ENCODE measurements around the gene R3HDM2. TPM values are rescaled to one million over a fixed set of nuclear protein-coding genes. Genes with fewer than 3 reads are reported as not detected.
"Not testable (repeated sequence)": the region's sequence is repeated elsewhere in the genome, so short reads cannot be mapped to it uniquely, and the experiment has no call there.

The R3HDM2 gene
- total RNA-seq, 2 experiments from 2014 or later = 25.8 to 47.2 TPM

GRCh38 chr12:57368349-57369095, 62.3 kb downstream of the R3HDM2 start:
- ChIA-PET POLR2A (interaction anchor here (0.6 to 0.7 kb wide), 2 partner anchors 23 to 31 kb away, joined by 3 to 5 read pairs; no protein-coding TSS in a partner anchor), CTCF (ENCODE audit: unreplicated experiment) (no interaction called here)
- no peaks in the 10 kb centered on the region for H3K79me2 ChIP-seq (ENCODE audit: insufficient read depth, low read depth, low read length)

GRCh38 chr12:57367121-57367520, 63.7 kb downstream of the R3HDM2 start:
- H3K4me2 ChIP-seq (ENCODE audit: low read length) = no peak overlapping the region
- H3K79me2 ChIP-seq (ENCODE audit: insufficient read depth, low read depth, low read length) = no peaks in the 10 kb centered on the region
- no peaks in the 10 kb centered on the region for H3K4me1 ChIP-seq (ENCODE audit: insufficient read depth, low read length, poor library complexity, severe bottlenecking)
- no peak overlapping the region for H3K4me3 ChIP-seq (ENCODE audit: low read depth, low read length, poor library complexity, severe bottlenecking)
- POLR2A ChIA-PET = interaction anchor here (0.6 to 1.1 kb wide), 3 partner anchors 14 to 27 kb away, joined by 3 read pairs; no protein-coding TSS in a partner anchor
- no peaks in the 10 kb centered on the region for H3K9me2 ChIP-seq (ENCODE audit: insufficient read depth, low read length)
- no peaks in the 10 kb centered on the region for H4K20me1 ChIP-seq (ENCODE audit: insufficient read depth, low read length)
- H3K27ac ChIP-seq (ENCODE audit: low read depth, low read length, poor library complexity, severe bottlenecking) = no peak overlapping the region
- no peaks in the 10 kb centered on the region for H3K9me3 ChIP-seq (ENCODE audit: low read length)
- intact Hi-C loops (cut with micrococcal nuclease; ENCODE audit: unreplicated experiment) = no loop called here
- TF ChIP-seq CTCF (conservative IDR thresholded peaks at IDR 0.05; ENCODE audit: low read length) (no peak), EZH2phosphoT487 (IDR thresholded peaks at IDR 0.05; ENCODE audit: borderline replicate concordance, low read depth, low read length) (no peak)
- no TSS peak for BruUV-seq (replicated peaks)
- no peak overlapping the region for H2AFZ ChIP-seq (ENCODE audit: low read length)
- CTCF ChIA-PET (ENCODE audit: unreplicated experiment) = no interaction called here
- H3K36me3 ChIP-seq (ENCODE audit: insufficient read depth, low read length) = peaks cover 19% of the 10 kb centered on the region
- DNase-seq (ENCODE audit: low spot score) = no peak

More at GRCh38 chr12:57368349-57369095, 62.3 kb downstream of the R3HDM2 start:
- DNase-seq (ENCODE audit: low spot score) = no peak
- Histone ChIP-seq H3K27ac (ENCODE audit: low read depth, low read length, poor library complexity, severe bottlenecking) (no peak overlapping the region), H4K20me1 (ENCODE audit: insufficient read depth, low read length) (no peaks in the 10 kb centered on the region), H3K9me3 (ENCODE audit: low read length) (no peaks in the 10 kb centered on the region), H2AFZ (ENCODE audit: low read length) (no peak overlapping the region), H3K36me3 (ENCODE audit: insufficient read depth, low read length) (peaks cover 19% of the 10 kb centered on the region), H3K4me2 (ENCODE audit: low read length) (no peak overlapping the region), H3K4me1 (ENCODE audit: insufficient read depth, low read length, poor library complexity, severe bottlenecking) (no peaks in the 10 kb centered on the region), H3K9me2 (ENCODE audit: insufficient read depth, low read length) (no peaks in the 10 kb centered on the region), H3K4me3 (ENCODE audit: low read depth, low read length, poor library complexity, severe bottlenecking) (no peak overlapping the region)
- intact Hi-C loops (cut with micrococcal nuclease; ENCODE audit: unreplicated experiment) = no loop called here
- no TSS peak for BruUV-seq (replicated peaks)
- TF ChIP-seq CTCF (conservative IDR thresholded peaks at IDR 0.05; ENCODE audit: low read length) (no peak), EZH2phosphoT487 (IDR thresholded peaks at IDR 0.05; ENCODE audit: borderline replicate concordance, low read depth, low read length) (no peak)

GRCh38 chr12:57366315-57366714, 64.5 kb downstream of the R3HDM2 start:
- Histone ChIP-seq H4K20me1 (ENCODE audit: insufficient read depth, low read length) (no peaks in the 10 kb centered on the region), H3K9me2 (ENCODE audit: insufficient read depth, low read length) (no peaks in the 10 kb centered on the region), H3K4me1 (ENCODE audit: insufficient read depth, low read length, poor library complexity, severe bottlenecking) (no peaks in the 10 kb centered on the region), H3K4me2 (ENCODE audit: low read length) (no peak overlapping the region), H3K4me3 (ENCODE audit: low read depth, low read length, poor library complexity, severe bottlenecking) (no peak overlapping the region), H3K36me3 (ENCODE audit: insufficient read depth, low read length) (peaks cover 19% of the 10 kb centered on the region), H3K9me3 (ENCODE audit: low read length) (no peaks in the 10 kb centered on the region), H3K79me2 (ENCODE audit: insufficient read depth, low read depth, low read length) (no peaks in the 10 kb centered on the region), H2AFZ (ENCODE audit: low read length) (no peak overlapping the region), H3K27ac (ENCODE audit: low read depth, low read length, poor library complexity, severe bottlenecking) (no peak overlapping the region)
- BruUV-seq (replicated peaks) = no TSS peak
- DNase-seq (ENCODE audit: low spot score) = no peak
- ChIA-PET POLR2A (interaction anchor here (0.6 kb wide), 2 partner anchors 26 to 59 kb away, joined by 3 to 4 read pairs; no protein-coding TSS in a partner anchor), CTCF (ENCODE audit: unreplicated experiment) (no interaction called here)
- TF ChIP-seq EZH2phosphoT487 (IDR thresholded peaks at IDR 0.05; ENCODE audit: borderline replicate concordance, low read depth, low read length) = no peak
- TF ChIP-seq CTCF (conservative IDR thresholded peaks at IDR 0.05; ENCODE audit: low read length) = no peak
- intact Hi-C loops (cut with micrococcal nuclease; ENCODE audit: unreplicated experiment) = no loop called here

GRCh38 chr12:57364156-57364555, 66.7 kb downstream of the R3HDM2 start:
- H3K79me2 ChIP-seq (ENCODE audit: insufficient read depth, low read depth, low read length); H4K20me1 ChIP-seq (ENCODE audit: insufficient read depth, low read length); H3K4me1 ChIP-seq (ENCODE audit: insufficient read depth, low read length, poor library complexity, severe bottlenecking); H3K4me2 ChIP-seq (ENCODE audit: low read length); BruUV-seq (replicated peaks); H3K9me3 ChIP-seq (ENCODE audit: low read length); H3K9me2 ChIP-seq (ENCODE audit: insufficient read depth, low read length); intact Hi-C loops (cut with micrococcal nuclease; ENCODE audit: unreplicated experiment); H3K4me3 ChIP-seq (ENCODE audit: low read depth, low read length, poor library complexity, severe bottlenecking); DNase-seq (ENCODE audit: low spot score); CTCF ChIA-PET (ENCODE audit: unreplicated experiment); H2AFZ ChIP-seq (ENCODE audit: low read length); H3K27ac ChIP-seq (ENCODE audit: low read depth, low read length, poor library complexity, severe bottlenecking): not testable (repeated sequence)
- peaks cover 14% of the 10 kb centered on the region; the same call in 1 of the 2 replicates for H3K36me3 ChIP-seq (ENCODE audit: insufficient read depth, low read length)
- POLR2A ChIA-PET = interaction anchor here (0.6 kb wide), 1 partner anchor 82 kb away, joined by 3 read pairs; no protein-coding TSS in a partner anchor
